Neutrophil (primary cell): ENCODE measurements around the gene CLIC3.

Experiments
- H3K27ac ChIP-seq: fragments of 200-600 bp; sonication (generic); 2 replicates; pipeline ENCODE4 v1.5.1; 2016; ENCODE audit warnings: mild to moderate bottlenecking, moderate library complexity
- H3K27me3 ChIP-seq: fragments of 200-600 bp; sonication (generic); 2 replicates; pipeline ENCODE4 v1.6.0; 2016; ENCODE audit warnings: mild to moderate bottlenecking
- H3K36me3 ChIP-seq: fragments of 200-600 bp; sonication (generic); 2 replicates; pipeline ENCODE4 v1.5.1; 2017
- H3K4me1 ChIP-seq, 2 experiments: fragments of 200-600 bp in 1 of 2; sonication (generic) in 1 of 2; 1 replicate in 1 of 2; 2 replicates in 1 of 2; pipeline versions ENCODE4 v1.5.1 to v1.6.1; 2013 to 2016; ENCODE audit warnings: low read depth in 1 of 2, low read length in 1 of 2, mild to moderate bottlenecking in 1 of 2, moderate library complexity in 1 of 2; ENCODE audit not compliant: control insufficient read depth in 1 of 2, insufficient read depth in 1 of 2
- H3K4me3 ChIP-seq, 2 experiments: fragments of 200-600 bp in 1 of 2; sonication (generic) in 1 of 2; 1 replicate in 1 of 2; 2 replicates in 1 of 2; pipeline ENCODE4 v1.5.1; 2013 to 2016; ENCODE audit warnings: low read depth in 1 of 2, low read length in 1 of 2, mild to moderate bottlenecking in 1 of 2, moderate library complexity in 1 of 2
- H3K9me3 ChIP-seq: fragments of 200-600 bp; sonication (generic); 2 replicates; pipeline ENCODE4 v1.5.1; 2016
- CTCF ChIP-seq: fragments of 200-600 bp; sonication (generic); IDR thresholded peaks from 2 replicates; pipeline ENCODE4 v1.5.1; 2016; ENCODE audit warnings: antibody characterized with exemption

CLIC3 gene

DNA sequence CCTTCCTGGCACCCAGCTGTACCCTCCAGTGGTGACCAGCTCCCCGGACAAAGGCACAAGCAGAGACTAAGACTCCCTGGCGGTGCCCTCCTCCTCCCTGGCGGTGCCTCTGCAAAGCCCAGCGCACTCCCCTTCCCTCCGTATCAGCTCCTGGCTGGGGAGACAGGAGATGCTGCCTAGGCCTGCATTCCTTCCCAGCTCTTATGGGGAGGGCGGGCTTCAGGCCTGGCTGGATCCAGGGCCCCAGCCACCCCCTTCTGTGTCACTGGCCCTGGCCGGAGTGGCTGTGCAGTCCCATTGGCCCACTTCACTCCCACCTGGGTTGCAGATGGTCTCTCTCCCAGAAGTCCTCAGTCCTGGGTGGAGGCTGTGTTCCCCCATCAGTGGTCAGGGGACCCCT is 37.9 kb downstream of the CLIC3 start:
- no peak overlapping the region for H3K4me3 ChIP-seq
- H3K4me1 ChIP-seq, result no peaks in the 10 kb centered on the region
- no peak overlapping the region for H3K27ac ChIP-seq
- TF ChIP-seq CTCF, result no peak
- no peaks in the 10 kb centered on the region for H3K9me3 ChIP-seq
- H3K27me3 ChIP-seq, result no peaks in the 10 kb centered on the region
- H3K36me3 ChIP-seq, result no peaks in the 10 kb centered on the region

GRCh38 chr9:136957901-136958300 is 38.5 kb downstream of the CLIC3 start:
- no peaks in the 10 kb centered on the region for H3K27me3 ChIP-seq
- TF ChIP-seq CTCF, result no peak
- no peak overlapping the region for H3K4me3 ChIP-seq

DNA sequence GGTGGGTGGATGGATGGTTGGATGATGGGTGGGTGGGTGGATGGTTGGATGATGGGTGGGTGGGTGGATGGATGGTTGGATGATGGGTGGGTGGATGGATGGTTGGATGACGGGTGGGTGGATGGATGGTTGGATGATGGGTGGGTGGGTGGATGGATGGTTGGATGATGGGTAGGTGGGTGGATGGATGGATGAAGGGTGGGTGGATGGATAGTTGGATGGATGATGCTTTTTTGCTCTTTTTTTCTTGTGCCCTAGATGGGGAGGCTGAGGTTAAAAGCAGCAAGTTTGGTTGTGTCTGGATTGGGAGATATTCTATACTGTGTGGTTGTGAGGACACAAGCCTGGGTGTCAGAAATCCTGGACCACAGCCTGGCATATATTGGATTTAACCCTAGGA is 38.9 kb downstream of the CLIC3 start:
- TF ChIP-seq CTCF, result no peak
- Histone ChIP-seq H3K4me3 (no peak overlapping the region), H3K27me3 (no peaks in the 10 kb centered on the region), H3K27ac (no peak overlapping the region), H3K4me1 (no peaks in the 10 kb centered on the region), H3K36me3 (no peaks in the 10 kb centered on the region), H3K9me3 (no peaks in the 10 kb centered on the region)

More at GRCh38 chr9:136957901-136958300, 38.5 kb downstream of the CLIC3 start:
- H3K27ac ChIP-seq, result no peak overlapping the region
- no peaks in the 10 kb centered on the region for H3K36me3 ChIP-seq
- H3K9me3 ChIP-seq, result no peaks in the 10 kb centered on the region
- no peaks in the 10 kb centered on the region for H3K4me1 ChIP-seq

- H3K4me1 ChIP-seq, result no peaks in the 10 kb centered on the region
- H3K27ac ChIP-seq, result no peak overlapping the region
- H3K27me3 ChIP-seq, result no peaks in the 10 kb centered on the region
- TF ChIP-seq CTCF, result no peak
- no peak overlapping the region for H3K4me3 ChIP-seq
- no peaks in the 10 kb centered on the region for H3K36me3 ChIP-seq
- H3K9me3 ChIP-seq, result no peaks in the 10 kb centered on the region
Measured at GRCh38 chr9:136956604-136957003, 39.8 kb downstream of the CLIC3 start.

- H3K9me3 ChIP-seq, result no peaks in the 10 kb centered on the region
- no peaks in the 10 kb centered on the region for H3K36me3 ChIP-seq
- H3K4me3 ChIP-seq, result no peak overlapping the region
- TF ChIP-seq CTCF, result no peak
- H3K27ac ChIP-seq, result no peak overlapping the region
- no peaks in the 10 kb centered on the region for H3K4me1 ChIP-seq
- no peaks in the 10 kb centered on the region for H3K27me3 ChIP-seq
Measured at GRCh38 chr9:136955943-136956335, 40.4 kb downstream of the CLIC3 start.
